Esophagus (tissue), 2 donors: ENCODE measurements around the gene HOXA4. TPM values are rescaled to one million over a fixed set of nuclear protein-coding genes. Genes with fewer than 3 reads are reported as not detected.
A peak's percentile ranks its signal among the peaks of the same experiment; 100 is the strongest.

Experiments used
- H3K27ac ChIP-seq, 2 donors: one replicate each; pipeline ENCODE4 v1.5.1; 2013; ENCODE audit warnings: low read depth in 2 of 2, mild to moderate bottlenecking in 2 of 2, inconsistent platforms in 1 of 2, low read length in 1 of 2, moderate library complexity in 1 of 2
- H3K27me3 ChIP-seq, 2 donors: one replicate each; pipeline ENCODE4 v1.6.1; 2013; ENCODE audit warnings: low read length in 2 of 2, control low read depth in 1 of 2, mild to moderate bottlenecking in 1 of 2; ENCODE audit not compliant: insufficient read depth in 2 of 2, control insufficient read depth in 1 of 2
- H3K36me3 ChIP-seq, 2 donors: one replicate each; pipeline ENCODE4 v1.6.1; 2013; ENCODE audit warnings: low read length in 1 of 2; ENCODE audit not compliant: control insufficient read depth in 2 of 2, insufficient read depth in 2 of 2
- H3K4me1 ChIP-seq, 2 donors: one replicate each; pipeline ENCODE4 v1.6.1; 2013; ENCODE audit warnings: low read length in 1 of 2; ENCODE audit not compliant: control insufficient read depth in 2 of 2, insufficient read depth in 2 of 2
- H3K4me3 ChIP-seq, 2 donors: one replicate each; pipeline ENCODE4 v1.5.1; 2013; ENCODE audit warnings: low read length in 2 of 2, mild to moderate bottlenecking in 2 of 2, low read depth in 1 of 2, moderate library complexity in 1 of 2
- H3K9me3 ChIP-seq, 2 donors: one replicate each; pipeline ENCODE4 v1.6.1; 2013; ENCODE audit warnings: mild to moderate bottlenecking in 2 of 2, low read depth in 1 of 2, low read length in 1 of 2, moderate library complexity in 1 of 2; ENCODE audit not compliant: control insufficient read depth in 2 of 2, insufficient read depth in 1 of 2
- WGBS, 2 donors: extraction: QIAGEN DNeasy Blood & Tissue Kit; methylation state at CpG; one replicate each; pipeline ENCODE4 v1.1.7; 2013; 5-methylcytosine and 5-hydroxymethylcytosine counted together
- polyA plus RNA-seq, 2 donors: library from polyadenylated mRNA; stranded (reverse); fragments of 200-250 nt; gene quantifications; one replicate each; pipeline ENCODE4 v1.2.3, GENCODE V29; 2013
- donor health status: healthy with polysubstance abuse.
- donor health status: Bipolar disorder and iron deficiency.

Gene HOXA4
- polyA plus RNA-seq, 2 donors, result 7.6 to 8.6 TPM

DNA sequence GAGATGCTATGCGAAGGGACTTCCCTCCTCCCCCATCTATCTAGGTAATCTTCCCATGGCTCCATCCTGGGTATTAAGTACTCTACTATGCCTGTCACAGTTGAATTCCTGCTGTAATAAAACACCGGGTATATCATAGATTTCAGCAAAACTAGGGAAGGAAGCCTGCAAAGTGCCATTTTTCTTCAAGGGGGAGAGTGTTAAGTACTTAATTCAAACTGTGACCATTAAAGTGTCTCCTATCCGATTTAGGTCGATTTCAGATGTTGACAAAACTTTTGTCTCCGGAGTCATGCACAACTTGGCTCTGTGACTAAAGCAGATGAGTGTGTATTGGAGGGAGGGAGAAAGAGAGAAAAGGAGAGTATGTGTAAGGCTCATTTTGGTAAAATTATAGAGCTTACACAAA lies 4.6 kb downstream of the HOXA4 start:
- H3K4me3 ChIP-seq, result no peak overlapping the region
- no peaks in the 10 kb centered on the region for H3K27me3 ChIP-seq
- H3K27ac ChIP-seq, result peak overlapping the region; percentile 36 to 37
- WGBS, 2 donors, result 36 to 41% methylated on average over 5 of the region's 5 CpGs
- H3K9me3 ChIP-seq, result no peaks in the 10 kb centered on the region
- H3K36me3 ChIP-seq, result no peaks in the 10 kb centered on the region
- H3K4me1 ChIP-seq, result no peaks in the 10 kb centered on the region

DNA sequence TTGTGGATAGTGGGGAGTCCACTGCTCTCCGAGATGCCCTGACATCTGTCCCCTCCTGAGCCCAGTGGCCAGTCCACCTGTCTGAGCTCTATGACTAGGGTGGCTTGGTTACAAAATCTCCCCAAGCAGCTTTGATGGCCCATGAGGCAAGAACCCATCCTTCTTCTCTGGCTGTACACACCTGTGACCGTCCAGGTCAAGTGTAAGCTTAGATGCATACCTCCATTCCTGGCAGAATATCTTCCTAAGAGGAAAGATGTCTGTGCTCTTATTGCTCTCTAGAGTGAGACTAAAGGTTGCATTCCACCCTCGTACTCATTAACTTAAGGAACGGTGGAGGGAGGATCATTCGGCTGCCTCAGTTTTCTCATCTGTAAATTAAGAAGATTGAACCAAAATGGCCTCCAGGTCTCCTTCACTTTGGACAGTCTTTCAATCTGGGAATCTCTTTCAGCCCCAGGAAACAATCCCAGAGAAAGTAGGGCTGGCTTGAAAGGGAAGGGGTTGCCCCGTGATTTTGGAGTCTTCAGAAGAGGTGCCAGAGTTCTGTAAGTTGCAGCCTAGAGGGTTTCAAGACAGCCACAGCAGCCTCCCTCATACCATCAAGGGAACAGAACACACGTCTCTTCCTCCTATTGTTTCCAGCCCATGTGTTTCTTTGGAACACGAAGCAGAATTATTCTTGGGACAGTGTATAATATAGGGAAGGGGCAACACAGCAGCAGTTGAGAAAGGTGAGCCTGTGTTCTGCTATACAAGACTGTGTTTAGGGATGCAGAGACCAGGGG lies 5.5 kb downstream of the HOXA4 start:
- no peaks in the 10 kb centered on the region for H3K9me3 ChIP-seq
- no peak overlapping the region for H3K4me3 ChIP-seq
- H3K36me3 ChIP-seq, result no peaks in the 10 kb centered on the region
- no peaks in the 10 kb centered on the region for H3K4me1 ChIP-seq
- no peaks in the 10 kb centered on the region for H3K27me3 ChIP-seq
- peak overlapping the region; percentile 37 to 43 for H3K27ac ChIP-seq
- 48 to 52% methylated on average over 8 of the region's 8 CpGs for WGBS, 2 donors

DNA sequence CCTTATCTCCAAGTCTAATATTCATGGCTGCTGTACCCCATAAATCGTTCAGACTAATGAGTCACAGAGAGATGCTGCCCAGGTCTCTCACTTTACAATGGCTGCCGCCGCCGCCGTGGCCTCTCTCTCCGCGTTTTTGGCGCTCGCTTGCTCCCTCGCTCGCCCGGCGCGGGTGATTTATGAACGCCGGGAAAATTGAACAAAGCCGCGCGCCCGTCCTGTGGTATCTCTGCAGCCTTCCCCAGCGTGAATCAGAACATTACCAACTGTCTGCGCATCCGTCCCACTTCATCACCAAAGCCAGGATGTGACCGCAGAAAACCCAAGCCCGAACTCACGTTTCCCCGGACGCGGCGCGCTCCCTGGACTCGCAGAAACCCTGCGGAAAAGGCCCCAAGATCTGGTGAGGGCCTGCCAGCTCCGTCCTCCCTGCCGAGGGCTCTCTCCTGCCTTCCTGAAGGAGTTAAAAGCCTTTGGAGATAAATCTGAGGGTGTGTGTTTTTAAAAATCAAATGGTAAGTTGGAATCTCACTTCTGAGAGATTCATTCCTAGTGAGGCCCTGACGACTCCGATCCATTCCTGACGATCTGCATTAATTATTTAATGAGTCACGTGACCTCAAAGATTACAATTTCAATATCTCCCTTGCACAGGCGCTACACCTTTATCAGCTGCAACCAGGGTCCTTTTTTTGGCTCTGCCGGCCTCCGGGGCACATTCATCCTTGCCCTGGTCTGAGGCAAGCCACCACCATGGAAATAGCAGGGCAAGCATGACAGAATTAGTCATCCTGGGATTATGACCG lies 6.3 kb downstream of the HOXA4 start:
- no peaks in the 10 kb centered on the region for H3K27me3 ChIP-seq
- no peaks in the 10 kb centered on the region for H3K4me1 ChIP-seq
- 37 to 45% methylated on average over 43 of the region's 43 CpGs for WGBS, 2 donors
- H3K9me3 ChIP-seq, result no peaks in the 10 kb centered on the region
- peak overlapping the region; percentile 83 to 86 for H3K27ac ChIP-seq
- H3K4me3 ChIP-seq, result peak overlapping the region; percentile 12 to 60
- no peaks in the 10 kb centered on the region for H3K36me3 ChIP-seq

- Histone ChIP-seq H3K4me1 (peaks cover 0 to under 1% of the 10 kb centered on the region in 2 donors), H3K27ac (peak overlapping the region; percentile 83 to 86), H3K9me3 (no peaks in the 10 kb centered on the region), H3K4me3 (peak overlapping the region; percentile 22 to 60), H3K27me3 (no peaks in the 10 kb centered on the region), H3K36me3 (no peaks in the 10 kb centered on the region)
- 44 to 54% methylated on average over 25 to 26 of the region's 26 CpGs for WGBS, 2 donors
Observed at GRCh38 chr7:27123477-27124053, 7.0 kb downstream of the HOXA4 start.

DNA sequence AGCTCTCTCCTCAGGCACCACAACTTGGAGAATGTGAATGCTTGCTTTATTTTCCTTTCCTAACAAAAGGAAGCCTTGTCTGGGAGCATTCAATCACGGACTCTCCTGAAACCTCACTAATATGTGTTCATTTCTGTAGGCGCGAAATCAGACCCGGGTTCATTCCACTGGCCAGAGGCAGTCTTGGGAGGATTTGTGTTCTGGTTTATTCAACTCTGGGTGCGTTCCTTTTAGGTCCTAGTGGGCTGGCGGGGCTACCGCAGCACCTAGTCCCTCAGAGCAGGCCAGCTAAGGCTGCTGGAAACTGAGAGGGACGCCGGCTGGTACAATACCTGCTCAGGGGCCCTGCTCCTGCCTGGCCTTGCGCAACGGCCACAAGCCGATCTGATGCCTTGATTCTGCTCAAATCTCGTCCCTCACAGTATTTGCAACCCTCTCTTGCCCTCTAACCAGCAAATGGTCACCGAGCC lies 7.5 kb downstream of the HOXA4 start:
- H3K27me3 ChIP-seq, result no peaks in the 10 kb centered on the region
- H3K36me3 ChIP-seq, result no peaks in the 10 kb centered on the region
- peaks cover 0 to 2% of the 10 kb centered on the region in 2 donors for H3K4me1 ChIP-seq
- no peaks in the 10 kb centered on the region for H3K9me3 ChIP-seq
- 31 to 33% methylated on average over 14 of the region's 14 CpGs for WGBS, 2 donors
- peak overlapping the region; percentile 22 to 60 for H3K4me3 ChIP-seq
- peak overlapping the region; percentile 83 to 86 for H3K27ac ChIP-seq

DNA sequence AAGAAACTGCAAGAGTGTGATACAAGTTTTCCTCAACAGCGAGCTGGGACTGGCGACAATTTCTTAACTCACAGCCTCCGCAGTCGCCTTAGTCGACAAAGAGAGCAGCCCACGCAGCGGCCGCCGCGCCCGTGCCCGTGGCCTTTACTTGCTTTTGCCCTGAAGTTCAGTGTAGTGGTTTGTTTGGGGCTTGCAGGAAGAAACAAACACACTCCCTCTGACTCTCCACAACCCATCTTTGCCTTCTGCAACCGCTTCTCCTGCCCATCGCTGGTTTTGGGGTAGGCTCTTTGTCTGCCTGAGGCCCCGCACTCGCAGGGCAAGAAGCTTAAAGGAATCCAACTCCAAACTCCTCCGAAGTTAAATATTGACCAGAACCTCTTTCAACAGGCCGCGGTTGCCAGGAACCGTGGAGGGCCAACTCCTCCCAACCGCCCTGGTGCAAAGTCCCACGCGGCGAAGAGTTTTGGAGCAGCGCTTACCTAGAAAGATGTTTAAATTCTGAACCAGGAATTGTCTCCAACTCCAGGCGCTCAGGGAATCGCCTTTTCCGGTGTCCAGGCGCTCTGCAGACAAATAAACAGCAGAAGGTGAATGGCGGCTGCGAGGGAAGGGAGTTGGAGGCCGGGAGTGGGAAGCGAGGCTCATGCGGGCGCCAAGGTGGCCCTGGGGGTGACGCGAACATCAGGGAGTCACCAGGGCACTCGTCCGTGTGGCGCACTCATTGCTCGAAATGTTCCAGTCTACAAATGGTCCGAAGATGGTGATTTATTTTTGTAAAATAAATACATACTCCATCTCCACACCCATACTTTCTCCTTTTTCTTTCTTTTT lies 8.3 kb downstream of the HOXA4 start:
- Histone ChIP-seq H3K36me3 (no peaks in the 10 kb centered on the region), H3K4me3 (peak overlapping the region; percentile 38 to 60), H3K9me3 (no peaks in the 10 kb centered on the region), H3K27ac (peak overlapping the region; percentile 75 to 83), H3K27me3 (no peaks in the 10 kb centered on the region), H3K4me1 (peaks cover 0 to 2% of the 10 kb centered on the region in 2 donors)
- 30 to 32% methylated on average over 42 of the region's 42 CpGs for WGBS, 2 donors

DNA sequence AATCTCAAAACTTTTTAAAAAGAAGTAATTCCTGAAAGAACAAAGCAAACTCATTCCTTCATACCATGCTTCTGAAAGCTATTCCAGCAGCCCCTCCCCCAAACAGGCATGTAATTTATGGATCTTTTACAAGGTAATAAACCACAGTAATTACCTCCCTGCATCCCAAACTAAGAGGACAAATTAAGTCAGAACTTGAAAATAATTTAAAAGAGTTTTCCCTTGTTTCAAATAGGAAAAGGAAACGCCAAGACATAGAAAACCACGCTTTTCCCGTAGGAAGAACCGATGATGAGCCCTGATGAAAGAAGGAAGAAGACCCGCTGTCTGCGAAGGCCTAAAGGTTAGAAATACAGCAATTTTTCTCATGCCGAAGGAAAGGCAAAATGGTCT lies 8.9 kb downstream of the HOXA4 start:
- H3K4me3 ChIP-seq, result peak overlapping the region; percentile 38 to 60
- 32 to 33% methylated on average over 7 of the region's 7 CpGs for WGBS, 2 donors
- no peaks in the 10 kb centered on the region for H3K36me3 ChIP-seq
- H3K4me1 ChIP-seq, result peaks cover 0 to 2% of the 10 kb centered on the region in 2 donors
- H3K9me3 ChIP-seq, result no peaks in the 10 kb centered on the region
- no peaks in the 10 kb centered on the region for H3K27me3 ChIP-seq
- H3K27ac ChIP-seq, result peak overlapping the region; percentile 75 to 83

DNA sequence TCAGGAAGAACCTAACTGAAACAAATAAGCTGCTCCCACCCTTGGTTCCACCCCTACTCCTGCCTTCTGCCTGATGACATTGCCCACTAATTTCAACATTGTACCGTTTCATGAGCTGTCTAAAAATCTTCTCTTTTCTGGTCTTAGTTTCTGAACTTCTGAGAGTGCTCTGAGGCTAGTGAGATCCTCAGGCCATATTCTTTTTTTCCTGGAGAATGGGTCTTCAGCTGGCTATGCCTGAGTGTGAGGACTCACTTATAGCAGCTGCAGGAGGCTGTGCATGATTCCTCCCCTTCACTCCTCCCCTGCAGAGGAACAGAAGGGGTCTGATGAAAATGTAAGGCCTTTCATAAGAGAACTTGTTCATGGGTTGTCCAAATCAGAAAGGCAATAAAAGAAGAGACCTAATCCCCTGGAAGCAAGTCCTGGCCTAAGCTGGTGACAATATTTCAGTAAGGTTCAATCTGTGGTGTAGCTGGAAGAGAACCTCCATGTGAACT lies 11.1 kb downstream of the HOXA4 start:
- H3K27me3 ChIP-seq, result no peaks in the 10 kb centered on the region
- H3K27ac ChIP-seq, result peak overlapping the region; percentile 31 to 72
- no peak overlapping the region for H3K4me3 ChIP-seq
- H3K36me3 ChIP-seq, result no peaks in the 10 kb centered on the region
- peaks cover 0 to 2% of the 10 kb centered on the region in 2 donors for H3K4me1 ChIP-seq
- 40 to 45% methylated on average over 1 of the region's 1 CpG for WGBS, 2 donors
- H3K9me3 ChIP-seq, result no peaks in the 10 kb centered on the region

- Histone ChIP-seq H3K4me3 (peak overlapping the region in 1 of 2 donors; percentile 77), H3K4me1 (peaks cover 0 to 2% of the 10 kb centered on the region in 2 donors), H3K27me3 (no peaks in the 10 kb centered on the region), H3K27ac (peak overlapping the region; percentile 85 to 91), H3K9me3 (no peaks in the 10 kb centered on the region), H3K36me3 (no peaks in the 10 kb centered on the region)
- WGBS, 2 donors, result 23 to 32% methylated on average over 3 of the region's 3 CpGs
Observed at GRCh38 chr7:27118580-27118979, 12.0 kb downstream of the HOXA4 start.
